Fibroblast of upper back skin (primary cell): ENCODE data around the gene ZMAT5.
A peak's percentile ranks its signal among the peaks of the same experiment; 100 is the strongest.

Experiments used
- DNase-seq: peaks from one replicate; pipeline ENCODE4 v3.0.0-alpha.2; 2013

ZMAT5 gene

GRCh38 chr22:29766632-29767170 lies at the start of gene ZMAT5:
Gene ZMAT5 (minus strand): TSS chr22:29767007. CDS start chr22:29748544, 18,463 bp downstream.
- peak; percentile 97 for DNase-seq

GRCh38 chr22:29816539-29816938 lies 49.7 kb upstream of the ZMAT5 start:
- DNase-seq, result no peak

GRCh38 chr22:29816128-29816527 lies 49.3 kb upstream of the ZMAT5 start:
- DNase-seq, result peak; percentile 7

- DNase-seq, result no peak
Measured at GRCh38 chr22:29815580-29815979, 48.8 kb upstream of the ZMAT5 start.

GRCh38 chr22:29814003-29814402 lies 47.2 kb upstream of the ZMAT5 start:
- DNase-seq, result no peak

- DNase-seq, result no peak
Measured at GRCh38 chr22:29813563-29813962, 46.8 kb upstream of the ZMAT5 start.

- no peak for DNase-seq
Measured at GRCh38 chr22:29813126-29813525, 46.3 kb upstream of the ZMAT5 start.

GRCh38 chr22:29811377-29811776 lies 44.6 kb upstream of the ZMAT5 start:
- DNase-seq, result no peak

GRCh38 chr22:29810216-29810615 lies 43.4 kb upstream of the ZMAT5 start:
- no peak for DNase-seq

GRCh38 chr22:29806196-29806595 lies 39.4 kb upstream of the ZMAT5 start:
- no peak for DNase-seq

GRCh38 chr22:29804985-29805384 lies 38.2 kb upstream of the ZMAT5 start:
- no peak for DNase-seq

- no peak for DNase-seq
Measured at GRCh38 chr22:29803190-29803589, 36.4 kb upstream of the ZMAT5 start.

GRCh38 chr22:29801796-29802195 lies 35.0 kb upstream of the ZMAT5 start:
- no peak for DNase-seq

GRCh38 chr22:29801153-29801552 lies 34.3 kb upstream of the ZMAT5 start:
- DNase-seq, result no peak

GRCh38 chr22:29799217-29799680 lies 32.4 kb upstream of the ZMAT5 start:
- peak; percentile 77 for DNase-seq

GRCh38 chr22:29798801-29799200 lies 32.0 kb upstream of the ZMAT5 start:
- no peak for DNase-seq

- peak; percentile 35 for DNase-seq
Measured at GRCh38 chr22:29798318-29798717, 31.5 kb upstream of the ZMAT5 start.

GRCh38 chr22:29797351-29797750 lies 30.5 kb upstream of the ZMAT5 start:
- no peak for DNase-seq

GRCh38 chr22:29795663-29796062 lies 28.9 kb upstream of the ZMAT5 start:
- DNase-seq, result no peak

- DNase-seq, result no peak
Measured at GRCh38 chr22:29793396-29793795, 26.6 kb upstream of the ZMAT5 start.

- DNase-seq, result no peak
Measured at GRCh38 chr22:29790061-29790460, 23.3 kb upstream of the ZMAT5 start.

GRCh38 chr22:29788339-29789279 lies 21.8 kb upstream of the ZMAT5 start:
- no peak for DNase-seq

- DNase-seq, result no peak
Measured at GRCh38 chr22:29787371-29787980, 20.7 kb upstream of the ZMAT5 start.

- no peak for DNase-seq
Measured at GRCh38 chr22:29786031-29786430, 19.2 kb upstream of the ZMAT5 start.
